H1 (cell line): ENCODE measurements around the gene ZBTB24. TPM values are rescaled to one million over a fixed set of nuclear protein-coding genes. Genes with fewer than 3 reads are reported as not detected.

Source experiments
- CTCF ChIA-PET: fragments of 300-600 bp; sonication (Branson Sonifier 250); formaldehyde crosslinking; loops from one replicate; lab custom pipeline; 2021; ENCODE audit not compliant: partially characterized antibody; lab: Charles Lee
- POLR2A ChIA-PET: fragments of 300-600 bp; sonication (Branson Sonifier 250); formaldehyde crosslinking; loops from one replicate; lab custom pipeline; 2021; ENCODE audit warnings: inconsistent platforms; ENCODE audit not compliant: partially characterized antibody; lab: Charles Lee
- DNase-seq, 2 experiments: peaks; one replicate each; pipeline versions ENCODE4 v3.0.0 to v3.0.0-alpha.2; 2010 to 2022; ENCODE audit warnings: low spot score in 2 of 2, low read depth in 1 of 2, mixed read lengths in 1 of 2
- FAIRE-seq: peaks from 2 replicates; lab custom pipeline; 2011; peaks lifted over from hg19 to GRCh38; lab: Jason Lieb, UNC
- H2AFZ ChIP-seq: 2 replicates; pipeline ENCODE4 v1.8.1; 2012; ENCODE audit warnings: low read length, inconsistent platforms
- H2AK5ac ChIP-seq: 2 replicates; pipeline ENCODE4 v1.6.1; 2013; ENCODE audit warnings: low read depth, low read length
- H2BK120ac ChIP-seq: replicated peaks from 2 replicates; pipeline ENCODE3; 2013; ENCODE audit warnings: low read depth, low read length, inconsistent platforms
- H2BK12ac ChIP-seq: 2 replicates; pipeline ENCODE4 v1.6.1; 2013; ENCODE audit warnings: low read depth, low read length
- H2BK15ac ChIP-seq: 2 replicates; pipeline ENCODE4 v1.6.1; 2013; ENCODE audit warnings: low read length
- H2BK20ac ChIP-seq: 2 replicates; pipeline ENCODE4 v1.6.1; 2013; ENCODE audit warnings: low read length
- H2BK5ac ChIP-seq: 2 replicates; pipeline ENCODE4 v1.6.1; 2013; ENCODE audit warnings: low read depth, low read length
- H3K14ac ChIP-seq: 2 replicates; pipeline ENCODE4 v1.6.1; 2013; ENCODE audit warnings: inconsistent platforms; ENCODE audit not compliant: insufficient read length
- H3K18ac ChIP-seq: 2 replicates; pipeline ENCODE4 v1.6.1; 2013; ENCODE audit warnings: low read length; ENCODE audit errors: extremely low read depth
- H3K23ac ChIP-seq: 2 replicates; pipeline ENCODE4 v1.6.1; 2013; ENCODE audit warnings: inconsistent platforms; ENCODE audit not compliant: insufficient read length
- H3K23me2 ChIP-seq: 2 replicates; pipeline ENCODE4 v1.6.1; 2013; ENCODE audit warnings: low read depth, low read length
- H3K27ac ChIP-seq: 2 replicates; pipeline ENCODE4 v1.6.1; 2011; ENCODE audit warnings: low read depth, low read length, inconsistent platforms
- H3K27me3 ChIP-seq, 4 experiments: replicated peaks in 1 of 4; 1 replicate in 1 of 4; 2 replicates in 3 of 4; pipeline versions ENCODE4 v1.6.1 to v1.8.1; 2011 to 2013; ENCODE audit warnings: low read length in 3 of 4, mild to moderate bottlenecking in 3 of 4, inconsistent platforms in 2 of 4, mixed read lengths in 2 of 4, moderate library complexity in 1 of 4; ENCODE audit not compliant: control insufficient read depth in 3 of 4, insufficient read depth in 3 of 4; ENCODE audit errors: extremely low read depth in 1 of 4
- H3K36me3 ChIP-seq, 4 experiments: 2 replicates each; pipeline versions ENCODE4 v1.6.1 to v1.8.1; 2011 to 2013; ENCODE audit warnings: mild to moderate bottlenecking in 4 of 4, low read length in 3 of 4, moderate library complexity in 2 of 4, control low read depth in 1 of 4, inconsistent platforms in 1 of 4; ENCODE audit not compliant: insufficient read depth in 4 of 4, control insufficient read depth in 2 of 4
- H3K4ac ChIP-seq: replicated peaks from 2 replicates; pipeline ENCODE3; 2013; ENCODE audit warnings: low read length, low read depth, mixed read lengths, inconsistent platforms; ENCODE audit not compliant: insufficient read length
- H3K4me1 ChIP-seq, 4 experiments: replicated peaks in 1 of 4; 1 replicate in 1 of 4; 2 replicates in 3 of 4; pipeline versions ENCODE4 v1.6.1 to v1.8.1; 2011 to 2013; ENCODE audit warnings: low read length in 3 of 4, inconsistent platforms in 2 of 4, mixed read lengths in 1 of 4; ENCODE audit not compliant: insufficient read depth in 4 of 4, control insufficient read depth in 3 of 4
- H3K4me2 ChIP-seq, 2 experiments: 2 replicates each; pipeline versions ENCODE4 v1.6.1 to v1.8.1; 2011 to 2013; ENCODE audit warnings: low read depth in 2 of 2, low read length in 2 of 2, control low read depth in 1 of 2, inconsistent platforms in 1 of 2, mild to moderate bottlenecking in 1 of 2; ENCODE audit not compliant: insufficient read depth in 1 of 2
- H3K4me3 ChIP-seq, 4 experiments: fragments of 200-600, 300-600 bp in 1 of 4; sonication (generic), shearing (Covaris generic), sonication (Bioruptor Twin) in 1 of 4; 2 replicates each; pipeline versions ENCODE4 v1.5.1 to v1.8.1; 2011 to 2016; ENCODE audit warnings: low read length in 4 of 4, low read depth in 3 of 4, control low read depth in 2 of 4, inconsistent platforms in 2 of 4, mild to moderate bottlenecking in 2 of 4, mixed read lengths in 1 of 4, moderate library complexity in 1 of 4; ENCODE audit not compliant: insufficient read depth in 2 of 4; ENCODE audit errors: extremely low read depth in 1 of 4
- H3K56ac ChIP-seq: replicated peaks from 2 replicates; pipeline ENCODE3; 2013; ENCODE audit warnings: low read depth, mild to moderate bottlenecking, mixed read lengths, low read length, inconsistent platforms; ENCODE audit not compliant: insufficient read length
- H3K79me1 ChIP-seq: 2 replicates; pipeline ENCODE4 v1.6.1; 2013; ENCODE audit warnings: low read depth, low read length, control low read depth
- H3K79me2 ChIP-seq, 2 experiments: 2 replicates each; pipeline versions ENCODE4 v1.6.1 to v1.8.1; 2012 to 2013; ENCODE audit warnings: low read length in 2 of 2, mild to moderate bottlenecking in 2 of 2, inconsistent platforms in 1 of 2; ENCODE audit not compliant: insufficient read depth in 2 of 2, control insufficient read depth in 1 of 2
- H3K9ac ChIP-seq, 4 experiments: replicated peaks in 1 of 4; 1 replicate in 1 of 4; 2 replicates in 3 of 4; pipeline versions ENCODE4 v1.6.1 to v1.8.1; 2011 to 2013; ENCODE audit warnings: low read depth in 3 of 4, low read length in 3 of 4, control low read depth in 2 of 4, mild to moderate bottlenecking in 2 of 4, moderate library complexity in 2 of 4, inconsistent platforms in 1 of 4; ENCODE audit errors: extremely low read depth in 1 of 4
- H3K9me3 ChIP-seq, 2 experiments: 2 replicates each; pipeline versions ENCODE4 v1.6.1 to v1.8.1; 2012 to 2013; ENCODE audit warnings: mild to moderate bottlenecking in 2 of 2, moderate library complexity in 2 of 2, control low read depth in 1 of 2, inconsistent platforms in 1 of 2, low read depth in 1 of 2, low read length in 1 of 2, mixed read lengths in 1 of 2; ENCODE audit not compliant: insufficient read depth in 2 of 2
- H4K20me1 ChIP-seq, 2 experiments: replicated peaks in 1 of 2; 2 replicates each; pipeline versions ENCODE3 to v1.8.1; 2011 to 2013; ENCODE audit warnings: inconsistent platforms in 2 of 2, low read length in 2 of 2, mild to moderate bottlenecking in 1 of 2; ENCODE audit not compliant: insufficient read depth in 2 of 2, control insufficient read depth in 1 of 2
- H4K5ac ChIP-seq: 2 replicates; pipeline ENCODE4 v1.6.1; 2013; ENCODE audit warnings: low read length, low read depth, mixed read lengths, inconsistent platforms; ENCODE audit not compliant: insufficient read length
- H4K8ac ChIP-seq: 2 replicates; pipeline ENCODE4 v1.8.0; 2013; ENCODE audit warnings: mild to moderate bottlenecking, moderate library complexity, low read length, inconsistent platforms; ENCODE audit not compliant: insufficient read depth; ENCODE audit errors: extremely low read depth
- H4K91ac ChIP-seq: replicated peaks from 2 replicates; pipeline ENCODE3; 2013; ENCODE audit warnings: low read length, mixed read lengths, inconsistent platforms; ENCODE audit not compliant: insufficient read length
- EZH2 ChIP-seq: fragments of 200-600 bp; sonication (generic); IDR thresholded peaks from 2 replicates; pipeline ENCODE4 v1.7.1; 2012; ENCODE audit warnings: low read depth, mild to moderate bottlenecking, moderate library complexity, low read length, inconsistent platforms; ENCODE audit not compliant: severe bottlenecking
- GABPA ChIP-seq: IDR thresholded peaks from 2 replicates; pipeline ENCODE4 v1.6.1; 2011; ENCODE audit warnings: mild to moderate bottlenecking, low read length, moderate library complexity, borderline replicate concordance; ENCODE audit not compliant: insufficient read depth
- HDAC2 ChIP-seq, 2 experiments: fragments of 300-600 bp in 1 of 2; sonication (generic) in 1 of 2; IDR thresholded peaks; 2 replicates each; pipeline ENCODE4 v1.6.1; 2011 to 2012; ENCODE audit warnings: low read depth in 2 of 2, low read length in 2 of 2, mild to moderate bottlenecking in 2 of 2, moderate library complexity in 2 of 2, borderline replicate concordance in 1 of 2, inconsistent platforms in 1 of 2
- HDAC6 ChIP-seq: IDR thresholded peaks from one replicate; pipeline ENCODE4 v1.7.1; 2012; ENCODE audit warnings: low read depth, mild to moderate bottlenecking, inconsistent platforms, low read length, moderate library complexity
- KDM4A ChIP-seq: IDR thresholded peaks from one replicate; pipeline ENCODE4 v1.7.1; 2012; ENCODE audit warnings: low read depth, mild to moderate bottlenecking, moderate library complexity, low read length, inconsistent platforms; ENCODE audit not compliant: severe bottlenecking
- KDM5A ChIP-seq: fragments of 200-600 bp; IDR thresholded peaks from 2 replicates; pipeline ENCODE4 v1.7.1; 2012; ENCODE audit warnings: mild to moderate bottlenecking, low read length, inconsistent platforms, mixed read lengths
- NANOG ChIP-seq: IDR thresholded peaks from 2 replicates; pipeline ENCODE4 v1.6.1; 2011; ENCODE audit warnings: low read length, low read depth, mild to moderate bottlenecking, inconsistent platforms; ENCODE audit not compliant: insufficient read depth, poor library complexity, severe bottlenecking
- POU5F1 ChIP-seq: IDR thresholded peaks from 2 replicates; pipeline ENCODE4 v1.6.1; 2011; ENCODE audit warnings: low read depth, mild to moderate bottlenecking, low read length, moderate library complexity
- RNF2 ChIP-seq: fragments of 200-900, 300-1000 bp; sonication (generic); IDR thresholded peaks from 2 replicates; pipeline ENCODE4 v1.7.1; 2016; ENCODE audit warnings: borderline replicate concordance, low read depth, mild to moderate bottlenecking, antibody characterized with exemption, low read length; ENCODE audit not compliant: poor library complexity, severe bottlenecking; ENCODE audit errors: missing control alignments
- SAP30 ChIP-seq: fragments of 300-600 bp; sonication (generic); IDR thresholded peaks from 2 replicates; pipeline ENCODE4 v1.7.1; 2012; ENCODE audit warnings: low read length, moderate library complexity, mild to moderate bottlenecking, inconsistent platforms; ENCODE audit not compliant: insufficient read depth, insufficient replicate concordance
- SRF ChIP-seq: IDR thresholded peaks from 2 replicates; pipeline ENCODE4 v1.6.1; 2011; ENCODE audit warnings: mild to moderate bottlenecking, low read depth, low read length, moderate library complexity
- WGBS, 2 experiments: shearing (Covaris generic) in 1 of 2; methylation state at CpG; one replicate each; pipeline versions ENCODE4 v1.1.6 to v1.1.7; 2013 to 2015; ENCODE audit warnings: low lambda C conversion rate in 2 of 2, mixed read lengths in 2 of 2, inconsistent platforms in 1 of 2, low coverage in 1 of 2, missing lambda C conversion rate in 1 of 2; ENCODE audit not compliant: insufficient replicate concordance in 2 of 2, insufficient coverage in 1 of 2, insufficient read length in 1 of 2; ENCODE audit errors: extremely low coverage in 1 of 2, missing lambda C conversion rate in 1 of 2; 5-methylcytosine and 5-hydroxymethylcytosine counted together
- polyA plus RNA-seq, 7 experiments: library from polyadenylated mRNA; depleted of rRNA in 3 of 7; stranded (reverse) in 5 of 7; unstranded in 2 of 7; fragments of >200 nt in 5 of 7; fragments of 200-250 nt in 2 of 7; gene quantifications; 1 replicate in 5 of 7; 2 replicates in 1 of 7; 4 replicates in 1 of 7; pipeline versions ENCODE4 v1.2.1 to v1.2.3, GENCODE V29; 2011 to 2013; ENCODE audit warnings: missing spikeins in 2 of 7, mixed read lengths in 2 of 7
- total RNA-seq: library from RNA; stranded (reverse); fragmentation: NEBNext Ultra II Directional; extraction: Animal tissue kit (Norgen Biotek cat#: 25700); gene quantifications from 2 replicates; pipeline ENCODE4 v1.2.1, GENCODE V29; 2021

Gene ZBTB24
- total and polyA plus RNA-seq, 2 of the 8 experiments (the other 6 are each of a cell fraction or from before 2014, with no cell fraction given) = 7.5 to 21.0 TPM

DNA sequence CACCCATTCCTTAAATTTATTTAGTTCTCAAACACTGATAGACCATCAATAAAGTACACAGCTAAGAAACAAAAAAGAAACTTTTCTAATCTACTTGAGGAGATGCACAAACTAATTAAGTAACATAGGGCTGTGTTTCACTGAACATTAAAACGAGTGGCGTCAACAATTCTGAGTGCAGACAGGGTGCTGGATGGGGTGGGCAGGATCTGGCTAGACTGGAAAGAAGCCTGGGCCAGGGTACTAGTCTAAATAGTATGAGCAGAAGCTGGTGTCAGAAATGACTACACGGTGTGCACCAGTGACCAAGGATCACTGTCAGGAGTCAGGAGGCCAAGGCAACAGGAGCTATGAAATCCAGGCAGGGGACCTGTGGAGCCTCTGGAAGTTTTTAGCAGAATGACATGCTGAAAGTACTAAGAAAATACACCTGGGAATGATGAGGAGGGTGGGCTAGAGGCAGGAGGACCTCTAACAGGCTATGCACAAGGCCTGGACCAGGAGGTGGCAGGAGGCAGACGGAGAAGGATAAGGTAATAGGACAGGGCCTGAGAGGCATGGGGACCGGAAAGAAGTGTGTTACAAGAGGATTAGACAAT lies 13.3 kb downstream of the ZBTB24 start:
- Histone ChIP-seq H3K18ac (no peak overlapping the region), H2AFZ (no peak overlapping the region), H4K5ac (no peak overlapping the region), H3K4me1 (no peaks in the 10 kb centered on the region), H3K9ac (no peak overlapping the region), H3K23ac (no peak overlapping the region), H3K9me3 (no peaks in the 10 kb centered on the region), H2BK15ac (no peak overlapping the region), H3K14ac (no peak overlapping the region), H4K91ac (no peak overlapping the region), H3K27ac (no peak overlapping the region), H4K20me1 (peaks cover 4 to 30% of the 10 kb centered on the region in 2 experiments), H2AK5ac (no peak overlapping the region), H3K4me3 (no peak overlapping the region), H2BK20ac (no peak overlapping the region), H3K79me2 (peaks cover 0 to 17% of the 10 kb centered on the region in 2 experiments; a peak in 2 of 4 replicates), H3K4ac (no peak overlapping the region), H2BK12ac (no peak overlapping the region), H2BK120ac (no peak overlapping the region), H3K4me2 (no peak overlapping the region), H3K79me1 (peaks cover 17% of the 10 kb centered on the region), H4K8ac (no peak overlapping the region), H3K27me3 (no peaks in the 10 kb centered on the region), H3K23me2 (no peaks in the 10 kb centered on the region), H3K56ac (no peak overlapping the region), H3K36me3 (peaks cover 27 to 98% (median 69%) of the 10 kb centered on the region in 4 experiments), H2BK5ac (no peak overlapping the region)
- WGBS, 2 experiments = 95% methylated on average over 5 of the region's 5 CpGs; no CpG with 5 or more reads in 1 of the 2 experiments
- CTCF ChIA-PET = interaction anchor here (0.6 to 1.1 kb wide), 5 partner anchors 9 to 314 kb away, joined by 3 to 4 read pairs (median 3); no protein-coding TSS in a partner anchor
- no peak for DNase-seq
- FAIRE-seq = no peak
- POLR2A ChIA-PET = interaction anchor here (0.8 to 2.3 kb wide), 5 partner anchors 10 to 25 kb away, joined by 3 to 11 read pairs (median 5); no protein-coding TSS in a partner anchor
- TF ChIP-seq HDAC2 (IDR thresholded peaks at IDR 0.05; ENCODE audit: borderline replicate concordance in 1 of 2, low read depth in 2 of 2, low read length in 2 of 2) (no peak), HDAC6 (no peak), POU5F1 (no peak), EZH2 (no peak), NANOG (no peak), SRF (no peak), KDM4A (no peak), GABPA (no peak), RNF2 (no peak), SAP30 (no peak), KDM5A (no peak)
